ENCODE measurements around the gene TRABD2A. TPM values are rescaled to one million over a fixed set of nuclear protein-coding genes. Genes with fewer than 3 reads are reported as not detected.

Gene TRABD2A
- total RNA-seq, 2 experiments from 2014 or later, result 1.6 to 1.9 TPM

DNA sequence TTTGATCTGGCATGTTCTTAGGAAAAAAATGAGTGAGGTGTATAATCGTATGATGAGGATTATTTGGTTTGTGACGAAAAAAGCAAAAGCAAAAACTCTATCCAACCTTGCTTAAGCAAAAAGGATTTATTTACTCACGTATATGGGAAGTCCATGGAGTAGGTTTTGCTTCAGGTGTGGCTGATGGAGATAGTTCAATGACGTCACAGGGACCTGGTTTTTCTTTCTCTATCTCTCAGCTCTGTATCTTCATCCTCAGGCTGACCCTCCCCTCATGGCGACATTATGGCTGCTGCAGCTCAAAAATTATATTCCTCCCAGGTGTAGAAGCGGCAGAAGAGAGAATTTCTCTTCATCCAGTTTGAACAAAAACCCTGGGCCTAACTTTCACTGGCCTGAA is 33.5 kb upstream of the TRABD2A start:
- Histone ChIP-seq H3K4me2 (ENCODE audit: low read length) (no peak overlapping the region), H4K20me1 (ENCODE audit: insufficient read depth, low read length) (no peaks in the 10 kb centered on the region), H3K27ac (ENCODE audit: low read depth, low read length, poor library complexity, severe bottlenecking) (no peak overlapping the region), H3K36me3 (ENCODE audit: insufficient read depth, low read length) (peaks cover 2% of the 10 kb centered on the region), H3K79me2 (ENCODE audit: insufficient read depth, low read depth, low read length) (no peaks in the 10 kb centered on the region), H3K4me1 (ENCODE audit: insufficient read depth, low read length, poor library complexity, severe bottlenecking) (peaks cover 13% of the 10 kb centered on the region), H3K4me3 (ENCODE audit: low read depth, low read length, poor library complexity, severe bottlenecking) (no peak overlapping the region), H2AFZ (ENCODE audit: low read length) (no peak overlapping the region), H3K9me3 (ENCODE audit: low read length) (no peaks in the 10 kb centered on the region), H3K9me2 (ENCODE audit: insufficient read depth, low read length) (no peaks in the 10 kb centered on the region)
- CTCF ChIA-PET (ENCODE audit: unreplicated experiment), result no interaction called here
- DNase-seq (ENCODE audit: low spot score), result no peak
- intact Hi-C loops (cut with micrococcal nuclease; ENCODE audit: unreplicated experiment), result no loop called here
- no peak for TF ChIP-seq EZH2phosphoT487 (IDR thresholded peaks at IDR 0.05; ENCODE audit: borderline replicate concordance, low read depth, low read length)
- no peak for TF ChIP-seq CTCF (conservative IDR thresholded peaks at IDR 0.05; ENCODE audit: low read length)
- POLR2A ChIA-PET, result interaction anchor here (0.9 to 1.0 kb wide), 2 partner anchors 8 to 32 kb away, joined by 3 to 5 read pairs; no protein-coding TSS in a partner anchor
- BruUV-seq (replicated peaks), result no TSS peak

DNA sequence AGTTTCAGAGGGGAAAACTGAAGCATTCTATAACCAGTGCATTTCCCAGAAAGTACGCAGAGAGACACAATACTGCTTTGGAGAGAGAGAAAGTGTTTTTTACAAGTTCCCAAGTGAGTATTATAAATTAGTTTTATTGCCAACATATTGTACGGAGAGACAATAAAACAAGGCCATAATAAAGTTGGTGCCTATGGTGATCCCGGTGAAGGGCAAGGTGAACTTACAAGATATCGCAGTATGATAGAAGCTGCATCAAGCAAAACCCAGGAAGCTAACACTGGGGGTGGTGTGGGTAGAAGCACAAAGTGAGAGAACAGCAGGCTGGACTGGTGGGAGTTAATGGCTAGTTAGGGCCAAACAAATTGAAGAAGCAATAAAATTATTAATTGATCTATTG is 32.1 kb upstream of the TRABD2A start:
- POLR2A ChIA-PET, result interaction anchor here (0.6 to 1.6 kb wide), 2 partner anchors 10 to 95 kb away, joined by 3 to 4 read pairs; no protein-coding TSS in a partner anchor
- CTCF ChIA-PET (ENCODE audit: unreplicated experiment), result no interaction called here

More for the DNA sequence above, 32.1 kb upstream of the TRABD2A start:
- Histone ChIP-seq H4K20me1 (ENCODE audit: insufficient read depth, low read length) (no peaks in the 10 kb centered on the region), H3K9me2 (ENCODE audit: insufficient read depth, low read length) (no peaks in the 10 kb centered on the region), H3K79me2 (ENCODE audit: insufficient read depth, low read depth, low read length) (no peaks in the 10 kb centered on the region), H3K4me2 (ENCODE audit: low read length) (no peak overlapping the region), H3K4me1 (ENCODE audit: insufficient read depth, low read length, poor library complexity, severe bottlenecking) (no peaks in the 10 kb centered on the region), H3K4me3 (ENCODE audit: low read depth, low read length, poor library complexity, severe bottlenecking) (no peak overlapping the region), H3K27ac (ENCODE audit: low read depth, low read length, poor library complexity, severe bottlenecking) (no peak overlapping the region), H2AFZ (ENCODE audit: low read length) (no peak overlapping the region), H3K9me3 (ENCODE audit: low read length) (no peaks in the 10 kb centered on the region), H3K36me3 (ENCODE audit: insufficient read depth, low read length) (peaks cover 7% of the 10 kb centered on the region)
- no peak for DNase-seq (ENCODE audit: low spot score)
- no peak for TF ChIP-seq CTCF (conservative IDR thresholded peaks at IDR 0.05; ENCODE audit: low read length)
- TF ChIP-seq EZH2phosphoT487 (IDR thresholded peaks at IDR 0.05; ENCODE audit: borderline replicate concordance, low read depth, low read length), result no peak
- intact Hi-C loops (cut with micrococcal nuclease; ENCODE audit: unreplicated experiment), result no loop called here
- BruUV-seq (replicated peaks), result no TSS peak
